HG03565 (cell line): ENCODE results near the gene FOXO3.

Experiments
- ATAC-seq: cut with Tn5 transposase; IDR thresholded peaks from one replicate; pipeline ENCODE4 v1.9.1; 2021; ENCODE audit warnings: mild to moderate bottlenecking, moderate library complexity; ENCODE audit not compliant: unreplicated experiment

FOXO3 gene

DNA sequence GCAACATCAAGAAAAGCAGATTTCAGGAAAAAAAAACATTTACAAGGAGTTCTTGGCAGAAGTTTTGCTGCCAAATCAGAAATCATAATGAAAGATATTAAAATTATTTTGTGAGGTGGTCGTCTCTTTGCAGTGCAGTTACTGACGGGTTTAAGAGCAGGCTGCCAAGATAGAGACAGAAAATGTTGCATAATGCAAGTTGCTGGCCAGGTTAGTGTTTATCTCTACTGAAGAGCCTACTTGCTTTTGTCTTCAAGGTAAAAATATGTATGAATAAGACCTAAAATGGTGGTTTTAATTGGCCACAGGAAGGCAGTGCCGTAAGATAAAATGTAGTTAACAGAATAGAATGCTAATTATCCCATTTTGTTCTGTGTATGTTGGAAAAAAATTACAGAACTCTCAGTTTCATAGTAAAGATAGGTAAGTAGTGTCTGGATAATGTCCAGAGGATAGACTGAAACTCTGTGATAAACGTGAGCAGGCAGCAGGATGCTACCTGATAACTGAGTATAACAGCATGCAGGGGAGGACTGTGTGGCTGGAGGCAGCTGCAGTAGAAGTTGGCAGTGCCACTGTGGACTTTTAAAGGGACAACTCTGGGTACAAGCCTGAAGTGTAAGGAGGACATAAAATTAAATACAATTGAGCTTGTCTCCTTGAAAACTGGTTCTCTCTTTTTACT, 13.9 kb downstream of the FOXO3 start:
- ATAC-seq = no peak

DNA sequence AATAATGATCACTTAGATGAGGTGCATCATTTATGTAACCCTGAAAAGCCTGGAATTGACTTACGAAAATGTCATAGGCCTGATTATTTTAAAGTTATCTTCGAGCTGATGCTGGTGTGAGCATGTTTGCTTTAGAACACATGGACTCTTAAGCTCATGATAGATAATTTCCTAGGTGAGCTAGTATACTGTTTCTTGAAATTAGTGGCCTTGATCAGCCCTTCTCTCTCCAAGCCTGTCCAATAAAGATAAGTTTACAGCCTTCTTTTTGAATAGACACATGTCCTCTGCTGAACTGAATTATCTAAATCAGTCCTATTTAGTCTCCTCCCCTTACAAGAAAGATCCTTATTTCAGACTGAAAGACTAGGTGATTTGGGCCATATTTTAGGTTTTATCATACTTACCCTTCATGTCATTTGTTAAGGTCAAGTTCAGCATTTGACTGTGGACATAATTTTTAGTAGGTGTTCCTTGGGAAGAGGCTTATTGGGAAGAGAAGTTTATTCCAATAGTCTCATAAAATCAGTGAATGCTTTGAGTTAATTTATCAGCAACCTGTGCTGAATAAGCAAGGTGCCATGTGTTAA, 15.3 kb downstream of the FOXO3 start:
- no peak for ATAC-seq

DNA sequence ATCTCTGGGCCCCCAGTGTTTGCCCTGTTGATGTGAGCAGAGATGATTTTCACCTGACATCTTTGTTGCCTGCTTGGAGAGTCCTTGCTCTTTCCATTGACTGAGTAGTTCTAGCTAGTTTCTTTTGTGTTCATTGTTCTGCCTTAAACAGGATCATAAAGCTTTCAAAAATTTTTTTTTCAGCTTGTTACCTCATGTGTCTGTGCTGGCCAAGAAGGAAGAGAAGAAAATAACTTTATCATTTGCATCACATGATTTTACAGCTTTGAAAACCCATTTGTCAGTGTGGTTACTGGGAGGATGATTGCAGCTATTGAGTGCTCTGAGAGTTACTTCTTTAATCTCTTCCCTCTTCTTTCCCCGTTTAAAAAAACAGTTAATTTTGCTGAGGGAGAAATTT, 16.0 kb downstream of the FOXO3 start:
- no peak for ATAC-seq

DNA sequence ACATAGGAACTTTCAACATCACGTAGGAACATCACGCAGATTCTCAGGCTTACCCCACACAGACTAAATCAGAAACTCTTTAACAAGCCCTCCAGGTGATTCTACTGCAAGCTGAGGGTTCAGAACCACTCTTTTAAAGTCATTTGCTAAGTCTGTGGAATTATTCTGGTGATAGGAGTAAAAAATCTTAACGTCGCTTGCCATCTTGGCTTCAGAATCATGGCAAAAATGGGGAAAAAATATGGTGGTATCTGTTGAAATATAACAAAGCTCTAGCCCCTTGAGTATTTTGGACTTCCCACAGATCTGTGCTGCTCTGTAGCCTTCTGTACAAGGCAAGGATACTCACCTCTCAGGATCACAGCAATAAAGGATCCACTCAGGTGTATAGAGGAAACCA, 17.4 kb downstream of the FOXO3 start:
- no peak for ATAC-seq

DNA sequence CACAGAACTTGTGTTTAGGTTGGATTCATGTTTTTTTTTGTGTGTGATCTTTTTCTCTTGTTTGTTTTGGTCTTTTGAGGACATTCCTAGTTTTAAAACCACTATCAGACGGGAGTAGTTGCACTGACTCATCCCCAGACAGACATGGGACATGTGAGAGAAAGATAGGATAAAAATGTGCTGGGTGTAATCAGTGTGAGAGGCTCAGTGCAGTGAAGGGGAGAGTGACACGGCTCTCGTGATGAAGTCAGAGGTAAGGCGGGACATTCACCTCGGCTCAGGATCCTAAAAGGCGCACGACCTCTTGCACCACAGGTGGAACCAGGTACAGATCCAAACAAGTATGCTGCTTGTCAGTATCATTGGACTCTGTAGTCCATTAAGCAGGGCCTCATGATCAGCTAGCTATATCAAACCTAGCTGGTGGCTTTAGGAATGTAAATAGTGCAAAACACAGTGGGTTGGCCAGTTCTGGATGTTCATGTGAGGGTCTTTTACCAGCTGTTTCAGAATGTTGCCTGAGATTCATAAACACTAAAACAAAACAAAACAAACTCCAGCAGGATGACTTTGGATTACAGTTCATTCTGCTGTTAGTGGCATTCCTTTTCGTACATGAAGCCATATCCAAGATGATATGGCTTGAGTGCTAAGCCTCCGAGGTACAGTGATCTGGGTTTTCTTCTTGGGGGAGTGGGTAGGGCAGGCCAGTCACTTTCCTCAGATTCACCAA, 18.0 kb downstream of the FOXO3 start:
- ATAC-seq = no peak

DNA sequence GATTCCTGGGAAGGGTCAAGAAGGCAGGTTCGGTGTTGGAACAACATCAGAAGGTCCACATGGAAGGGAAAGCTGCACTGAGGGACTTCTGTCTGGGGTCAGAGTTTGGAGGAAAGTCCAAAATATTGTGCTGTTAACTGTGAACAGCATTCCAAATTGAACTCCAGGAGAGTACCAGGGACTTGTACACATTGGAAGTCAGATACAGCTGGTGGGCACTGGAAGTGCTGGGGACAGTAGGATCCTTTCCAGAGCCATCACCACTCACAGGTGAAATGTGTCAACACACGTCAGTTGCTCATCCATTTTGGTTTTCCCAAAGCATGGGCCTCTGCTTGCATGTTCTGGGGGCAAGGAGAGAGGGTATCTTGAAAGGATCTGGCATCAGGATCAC, 18.6 kb downstream of the FOXO3 start:
- ATAC-seq = no peak

DNA sequence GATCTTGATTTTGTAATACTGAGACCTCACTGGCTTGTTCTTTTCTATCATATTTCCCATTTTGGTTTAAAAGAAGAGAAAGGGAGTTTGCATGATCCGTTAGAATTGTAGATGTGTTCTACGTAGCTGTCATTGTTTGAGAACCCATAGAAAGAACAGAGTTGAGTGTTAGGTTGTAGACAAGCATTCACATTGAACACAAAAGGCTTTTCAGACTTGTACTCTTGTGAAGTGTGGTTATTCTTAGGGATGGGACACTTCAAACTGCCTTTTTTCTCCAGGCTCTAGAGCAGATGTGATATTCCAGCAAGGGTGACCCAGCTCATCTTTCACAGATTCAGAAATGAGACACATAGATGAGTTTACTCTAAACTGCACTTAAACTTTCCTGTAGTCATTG, 19.9 kb downstream of the FOXO3 start:
- no peak for ATAC-seq

DNA sequence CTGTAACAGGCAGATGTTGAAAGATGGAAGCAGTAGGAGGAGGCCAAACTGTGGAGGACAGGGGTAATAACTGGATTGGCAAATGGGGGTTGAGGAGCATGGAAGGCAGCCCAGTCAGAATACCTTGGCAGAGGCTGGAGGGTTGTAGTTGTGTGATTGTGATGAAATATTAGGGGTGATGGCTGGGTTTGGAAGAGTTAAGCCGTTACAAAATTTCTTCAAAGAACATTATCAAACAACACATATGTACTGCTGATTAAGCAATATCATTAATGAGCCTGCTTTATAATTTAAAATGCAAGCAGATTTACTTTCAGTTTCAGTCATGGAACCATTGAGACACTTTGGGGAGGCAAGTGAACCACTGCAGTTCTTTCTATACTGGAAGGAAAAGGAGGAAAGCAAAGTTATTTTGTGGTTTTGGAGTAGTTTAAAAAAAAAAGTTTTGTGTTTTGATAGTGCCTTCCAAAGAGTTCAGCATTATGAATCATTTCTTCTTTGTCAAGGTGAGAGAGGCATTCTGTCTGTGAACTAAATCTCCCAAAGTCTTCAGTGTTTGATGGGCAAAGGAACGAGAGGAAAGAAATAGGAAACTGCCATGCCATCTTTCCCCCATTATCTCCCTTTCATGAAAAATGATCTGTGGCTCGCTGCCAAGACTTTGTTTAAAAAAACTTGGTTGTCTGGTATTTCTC, 20.7 kb downstream of the FOXO3 start:
- ATAC-seq = no peak

DNA sequence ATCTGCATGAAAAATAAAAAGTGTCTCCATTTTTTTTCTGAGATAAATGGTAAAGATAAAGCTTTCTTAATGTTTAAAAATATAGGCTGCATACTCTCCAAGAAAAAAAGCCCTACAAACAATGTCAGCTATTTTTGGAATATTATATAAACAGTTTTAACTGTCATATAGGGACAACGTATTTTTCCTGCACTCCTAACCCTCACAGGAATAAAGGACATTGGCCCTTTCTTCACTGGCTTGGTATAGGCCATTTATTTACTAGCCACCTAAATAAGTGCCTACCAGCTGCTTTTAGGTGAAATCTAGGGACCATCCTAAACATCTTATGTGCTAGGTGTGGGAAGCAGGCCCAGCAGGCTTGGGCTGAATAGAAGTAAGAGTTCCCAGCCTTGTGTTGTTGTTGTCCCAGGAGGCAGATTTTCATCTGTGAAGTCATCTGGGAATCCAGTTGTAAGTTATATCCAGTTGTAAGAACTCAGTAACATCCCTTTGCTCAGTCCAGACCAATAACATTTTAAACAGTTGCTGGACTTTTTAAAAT, 21.3 kb downstream of the FOXO3 start:
- no peak for ATAC-seq

DNA sequence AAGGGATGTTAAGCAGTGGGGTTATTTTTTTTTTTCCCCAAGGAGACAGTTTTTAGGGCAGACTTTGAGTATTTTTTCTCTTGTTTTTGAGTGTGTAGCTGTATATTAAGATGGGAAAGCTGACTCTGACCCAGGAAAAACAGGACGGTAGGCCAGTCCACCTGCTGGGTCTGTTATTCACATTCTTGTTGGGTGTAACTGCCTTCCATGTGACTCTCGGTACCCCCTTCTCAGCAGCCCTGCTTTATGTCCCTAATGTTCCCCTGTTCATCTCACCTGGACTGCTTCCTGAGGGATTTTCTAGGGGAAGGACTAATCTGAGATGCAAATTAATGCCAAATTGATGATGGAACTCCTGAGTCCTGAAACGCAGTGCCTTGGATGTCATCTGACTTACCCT, 21.9 kb downstream of the FOXO3 start:
- ATAC-seq = no peak

DNA sequence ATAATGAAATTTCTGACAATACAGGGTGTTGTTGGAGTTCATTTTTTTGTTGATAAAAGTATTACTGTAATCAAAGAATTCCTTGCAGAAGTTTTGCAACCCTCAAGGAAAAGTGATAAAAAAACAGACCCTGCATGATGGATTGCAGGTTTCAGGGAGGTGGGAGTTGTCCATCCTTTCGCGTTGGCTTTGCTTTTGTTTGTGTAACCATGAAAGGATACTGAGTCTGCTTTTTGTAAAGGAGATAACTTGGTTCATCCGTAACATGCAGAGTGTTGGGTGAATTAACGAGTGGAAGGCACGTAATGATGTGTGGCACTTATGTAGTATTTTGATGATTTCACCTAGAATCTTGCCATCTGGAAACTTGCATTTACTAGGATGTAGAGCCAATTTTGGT, 23.6 kb downstream of the FOXO3 start:
- no peak for ATAC-seq

DNA sequence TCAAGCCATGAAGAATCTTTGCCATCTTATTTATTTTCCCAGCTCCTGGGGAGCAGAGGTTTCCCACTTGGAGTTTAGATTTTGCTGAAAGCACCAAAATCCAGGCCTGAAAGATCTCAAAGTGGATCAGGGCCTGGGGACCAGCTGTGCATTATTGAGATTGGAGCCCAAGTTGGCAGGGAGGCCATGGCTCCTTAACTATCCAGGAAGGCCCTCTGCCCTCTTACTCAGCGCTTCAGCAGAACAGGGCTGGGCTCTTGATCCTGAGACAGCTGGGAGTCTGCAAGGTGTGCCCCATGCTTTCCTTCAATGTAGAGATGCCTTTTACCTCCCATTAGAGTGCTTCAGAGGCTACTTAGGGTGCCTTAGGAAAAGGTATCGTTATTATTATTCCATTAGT, 24.6 kb downstream of the FOXO3 start:
- no peak for ATAC-seq

DNA sequence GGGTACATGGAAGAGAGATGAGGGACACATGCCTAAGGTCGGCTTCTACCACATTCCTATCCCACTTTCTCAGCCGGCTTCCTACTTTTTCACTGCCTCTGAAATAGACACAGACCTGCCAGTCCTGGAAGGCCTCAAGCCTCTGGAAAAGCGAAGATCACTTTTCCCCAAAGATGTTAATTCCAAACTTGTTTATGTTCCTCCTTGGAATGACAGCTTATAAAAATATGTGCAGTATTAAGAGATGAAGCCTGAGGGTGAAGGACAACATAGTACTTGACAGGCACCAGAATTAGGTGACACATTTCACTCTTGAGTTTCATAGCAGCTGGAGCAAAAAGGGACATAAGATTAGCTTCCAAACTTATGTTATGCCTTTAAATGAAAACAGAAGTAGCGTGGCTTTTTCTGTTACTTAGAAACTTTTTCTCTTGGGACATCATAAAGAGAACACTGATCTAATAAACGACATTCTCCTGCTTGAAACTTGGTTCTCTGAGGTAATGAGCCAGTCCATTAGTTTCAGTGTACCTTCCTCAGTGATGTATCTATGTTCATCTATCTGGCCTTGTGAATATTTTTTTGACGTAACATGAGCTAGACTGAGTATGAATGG, 25.3 kb downstream of the FOXO3 start:
- ATAC-seq = no peak

DNA sequence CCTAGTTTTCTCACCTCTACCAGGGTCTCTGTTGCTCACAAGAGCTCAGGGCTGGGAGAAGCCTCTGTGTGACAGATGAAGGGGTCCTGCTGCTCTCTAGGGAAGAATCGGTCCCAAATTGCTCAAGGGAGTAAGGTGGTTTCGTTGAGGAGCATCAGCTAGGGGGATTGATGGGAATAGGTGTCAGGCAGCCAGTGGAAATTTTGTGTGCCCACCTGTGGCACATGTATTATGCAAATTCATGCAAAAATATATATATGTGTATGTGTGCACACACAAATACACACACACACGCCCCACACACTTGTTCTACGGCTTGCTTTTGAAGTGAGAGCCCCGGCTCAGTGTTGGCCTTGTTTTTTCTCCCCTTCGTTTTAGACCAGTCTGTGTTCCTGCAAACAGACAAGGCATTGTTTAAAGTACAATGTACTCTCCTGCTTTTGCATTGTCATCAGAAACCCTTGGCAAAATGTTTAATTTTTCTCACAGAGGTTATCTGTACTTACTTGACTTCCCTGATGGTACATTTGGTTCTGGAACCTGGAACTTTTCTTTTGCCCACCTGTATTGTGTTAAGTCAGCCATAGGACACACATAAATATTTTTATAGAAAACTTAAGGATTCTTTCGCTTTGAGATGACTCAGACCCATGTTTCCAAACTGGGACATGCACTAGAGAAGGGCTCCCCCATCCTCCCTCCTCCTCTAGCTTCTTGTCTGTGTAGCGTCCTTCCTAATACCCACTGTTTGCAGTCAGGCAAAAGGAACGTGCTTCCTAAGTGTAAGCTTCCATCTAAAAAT, 26.7 kb downstream of the FOXO3 start:
- ATAC-seq = no peak

DNA sequence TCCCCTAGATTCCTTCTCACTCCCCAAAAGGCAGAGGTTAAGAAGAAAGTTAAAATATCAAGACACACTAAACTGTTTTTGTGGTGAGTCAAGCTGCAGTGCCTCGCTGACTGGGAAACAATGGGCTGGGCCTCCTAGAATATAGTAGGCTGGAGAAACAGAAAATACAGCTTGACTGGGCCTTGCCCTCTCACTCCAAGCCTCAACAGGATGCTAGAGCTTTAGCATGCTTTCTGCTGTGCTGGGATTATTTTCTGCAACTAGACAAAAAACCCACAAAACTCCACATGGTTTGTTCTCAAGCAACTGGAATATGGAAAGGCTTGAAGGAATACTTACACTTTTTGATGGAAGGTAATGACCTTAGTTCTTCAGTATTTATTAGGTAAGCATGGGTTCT, 27.9 kb downstream of the FOXO3 start:
- no peak for ATAC-seq

DNA sequence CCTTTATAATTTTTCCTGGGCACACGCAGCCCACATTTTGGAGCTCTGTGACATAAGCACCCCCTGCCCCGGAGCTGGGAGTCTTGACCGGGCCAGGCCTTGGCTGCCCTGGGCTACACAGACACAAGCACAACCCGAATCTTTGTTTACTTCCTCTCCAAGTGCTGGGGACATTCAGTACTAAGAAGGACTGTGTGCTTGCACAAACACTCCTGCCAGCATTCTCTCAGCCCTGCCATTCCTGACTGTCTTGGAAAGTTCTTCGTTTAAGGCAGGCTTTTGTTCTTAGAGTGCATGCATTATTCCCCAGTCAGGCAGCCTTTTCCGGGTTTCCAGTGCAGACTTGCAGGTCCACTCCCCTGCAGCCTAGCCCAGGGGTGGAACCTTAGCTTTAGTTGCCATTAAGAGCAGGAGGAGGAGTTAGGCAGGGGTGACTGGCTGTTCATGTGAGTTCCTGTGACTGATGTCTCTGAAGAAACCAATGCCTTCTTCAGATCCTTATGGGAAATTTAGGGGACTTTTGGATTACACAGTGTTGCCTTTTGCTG, 28.6 kb downstream of the FOXO3 start:
- ATAC-seq = no peak

DNA sequence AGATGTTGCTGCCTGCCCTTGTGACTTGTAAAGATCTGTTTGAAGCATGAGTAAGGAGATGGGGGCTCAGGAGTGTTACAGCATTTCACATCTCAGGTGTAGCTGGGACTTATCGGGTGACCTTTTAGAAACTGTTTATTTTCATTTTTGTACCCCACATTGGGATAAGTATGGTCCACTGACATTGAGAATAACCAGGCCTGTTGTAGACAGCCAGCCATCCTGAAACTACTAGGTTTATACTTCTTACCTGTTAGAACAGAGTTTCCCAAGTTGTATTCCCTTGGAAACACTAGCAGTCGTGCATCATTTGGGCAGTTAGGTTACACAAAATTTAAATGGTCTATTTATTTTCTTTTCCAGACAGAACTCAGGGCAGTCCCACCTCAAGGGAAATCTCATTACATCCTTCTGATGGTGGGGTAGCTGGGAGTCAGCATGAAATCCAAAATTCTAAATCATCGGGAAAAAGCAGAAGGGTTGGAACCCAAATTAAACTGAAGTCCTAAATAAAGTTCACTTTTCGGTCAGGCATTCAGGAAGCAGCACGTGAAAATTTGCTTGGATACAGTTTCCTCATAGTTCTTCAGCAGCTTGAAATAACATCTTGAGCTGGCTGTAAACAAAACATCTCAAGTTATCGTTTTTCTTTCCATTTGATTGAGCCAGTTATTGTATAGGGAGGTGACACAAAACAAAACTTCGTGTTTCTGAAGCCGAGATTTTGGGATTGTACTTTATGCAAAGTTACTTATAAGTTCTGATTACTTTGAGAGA, 30.5 kb downstream of the FOXO3 start:
- ATAC-seq = no peak

DNA sequence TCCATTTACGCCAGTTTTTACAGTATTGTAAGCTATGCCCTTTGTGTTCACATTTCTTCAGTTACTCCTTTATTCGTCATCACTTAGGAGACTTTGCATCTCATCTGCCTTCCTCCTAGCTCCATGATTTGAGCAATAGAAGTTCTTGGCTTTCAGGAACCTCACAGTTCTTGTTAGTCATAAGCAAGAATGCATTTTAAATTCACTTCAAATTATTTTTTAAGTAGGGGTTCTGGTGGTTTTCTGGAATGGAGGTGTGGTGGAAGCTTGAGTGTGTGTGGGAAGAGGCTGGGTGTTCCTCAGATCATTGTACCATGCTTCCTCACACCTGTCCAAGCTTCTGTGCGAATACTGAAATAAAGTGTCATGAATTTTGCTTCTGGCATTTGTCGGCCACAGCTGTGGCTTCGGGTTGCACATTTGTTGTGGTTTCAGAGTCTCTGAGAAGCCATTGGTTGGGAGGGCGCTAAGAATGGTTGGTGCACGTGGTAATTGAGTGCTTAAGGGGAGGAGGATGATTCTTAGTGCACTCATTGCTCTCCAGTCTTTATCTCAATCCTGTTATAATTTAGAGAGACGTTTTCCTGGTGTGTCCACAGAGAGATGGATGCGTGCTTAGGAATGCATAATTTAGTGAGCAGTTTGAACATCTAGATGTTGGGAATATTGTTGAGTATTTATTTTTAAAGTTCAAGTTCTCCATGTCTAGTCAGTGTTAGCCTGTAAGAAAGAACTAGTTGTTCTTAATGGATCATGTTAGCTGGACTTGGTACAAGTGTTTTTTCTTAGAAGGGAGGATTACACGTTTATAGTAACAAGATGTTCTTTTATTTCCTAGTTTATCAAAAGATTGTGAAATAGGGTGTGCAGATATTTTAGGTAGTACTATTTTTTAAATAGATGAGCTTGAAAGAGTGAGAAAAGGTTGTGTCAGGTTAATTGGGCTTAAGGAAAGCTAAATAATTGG, 31.9 kb downstream of the FOXO3 start:
- peak; percentile 67 for ATAC-seq
